ENCODE results near the gene CPEB4. TPM values are rescaled to one million over a fixed set of nuclear protein-coding genes. Genes with fewer than 3 reads are reported as not detected.

CPEB4 gene
- total and polyA plus RNA-seq, 2 of the 8 experiments (the other 6 are each of a cell fraction or from before 2014, with no cell fraction given), result 8.4 to 13.4 TPM

DNA sequence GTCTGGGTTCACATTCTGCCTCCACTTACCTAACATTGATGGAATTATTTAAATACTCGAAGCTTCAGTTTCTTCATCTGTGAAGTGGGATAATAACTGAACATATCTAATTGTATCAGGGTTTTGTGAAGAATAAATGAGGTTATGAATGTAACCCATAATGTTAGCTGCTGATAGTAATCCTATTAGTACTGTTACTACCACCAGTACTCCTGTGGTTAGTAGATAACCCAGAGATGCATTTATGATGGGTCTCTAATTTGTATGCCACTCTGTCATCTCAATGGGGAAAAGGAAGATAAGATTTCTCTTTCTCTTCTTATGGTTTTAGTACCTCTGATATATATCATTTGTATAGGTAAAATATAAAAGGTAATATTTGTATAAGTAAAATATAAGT is 16.0 kb downstream of the CPEB4 start:
- Histone ChIP-seq H3K56ac (replicated peaks; ENCODE audit: insufficient read length, low read depth, low read length) (no peak overlapping the region), H3K23ac (ENCODE audit: insufficient read length) (no peak overlapping the region), H2AK5ac (ENCODE audit: low read depth, low read length) (no peak overlapping the region), H3K4me1 (replicated peaks in 1 of 4; ENCODE audit: control insufficient read depth in 3 of 4, insufficient read depth in 4 of 4, low read length in 3 of 4) (peaks cover 2 to 11% (median 5%) of the 10 kb centered on the region in 4 experiments; a peak in 4 of 7 replicates), H4K5ac (ENCODE audit: insufficient read length, low read depth, low read length) (no peak overlapping the region), H3K9ac (replicated peaks in 1 of 4; ENCODE audit: extremely low read depth in 1 of 4, low read depth in 3 of 4, low read length in 3 of 4) (no peak overlapping the region), H4K91ac (replicated peaks; ENCODE audit: insufficient read length, low read length) (no peak overlapping the region), H2BK12ac (ENCODE audit: low read depth, low read length) (no peak overlapping the region), H2BK5ac (ENCODE audit: low read depth, low read length) (no peak overlapping the region), H3K79me2 (ENCODE audit: control insufficient read depth in 1 of 2, insufficient read depth in 2 of 2, low read length in 2 of 2) (peaks cover 0 to 19% of the 10 kb centered on the region in 2 experiments; a peak in 2 of 4 replicates), H3K4ac (replicated peaks; ENCODE audit: insufficient read length, low read depth, low read length) (no peak overlapping the region), H3K23me2 (ENCODE audit: low read depth, low read length) (no peaks in the 10 kb centered on the region), H2AFZ (ENCODE audit: low read length) (no peak overlapping the region), H3K79me1 (ENCODE audit: low read depth, low read length) (no peaks in the 10 kb centered on the region), H3K4me2 (ENCODE audit: insufficient read depth in 1 of 2, low read depth in 2 of 2, low read length in 2 of 2) (no peak overlapping the region), H4K20me1 (replicated peaks in 1 of 2; ENCODE audit: control insufficient read depth in 1 of 2, insufficient read depth in 2 of 2, low read length in 2 of 2) (no peaks in the 10 kb centered on the region), H2BK15ac (ENCODE audit: low read length) (no peak overlapping the region), H3K9me3 (ENCODE audit: insufficient read depth in 2 of 2, low read depth in 1 of 2, low read length in 1 of 2) (no peaks in the 10 kb centered on the region), H2BK20ac (ENCODE audit: low read length) (no peak overlapping the region), H3K4me3 (ENCODE audit: extremely low read depth in 1 of 4, insufficient read depth in 2 of 4, low read depth in 3 of 4, low read length in 4 of 4) (no peak overlapping the region), H3K36me3 (ENCODE audit: control insufficient read depth in 2 of 4, insufficient read depth in 4 of 4, low read length in 3 of 4) (no peaks in the 10 kb centered on the region), H3K27ac (ENCODE audit: low read depth, low read length) (no peak overlapping the region), H2BK120ac (replicated peaks; ENCODE audit: low read depth, low read length) (no peak overlapping the region), H3K18ac (ENCODE audit: extremely low read depth, low read length) (no peak overlapping the region), H4K8ac (ENCODE audit: extremely low read depth, insufficient read depth, low read length) (no peak overlapping the region), H3K14ac (ENCODE audit: insufficient read length) (no peak overlapping the region), H3K27me3 (replicated peaks in 1 of 4; ENCODE audit: control insufficient read depth in 3 of 4, extremely low read depth in 1 of 4, insufficient read depth in 3 of 4, low read length in 3 of 4) (no peaks in the 10 kb centered on the region)
- DNase-seq (ENCODE audit: low read depth in 1 of 2, low spot score in 2 of 2) (no peak), FAIRE-seq (no peak)
- ChIA-PET CTCF (ENCODE audit: partially characterized antibody) (interaction anchor here (0.7 to 1.7 kb wide), 5 partner anchors 8 to 1238 kb away, joined by 3 to 5 read pairs (median 4); no protein-coding TSS in a partner anchor), POLR2A (ENCODE audit: partially characterized antibody) (interaction anchor here (1.9 kb wide), 1 partner anchor 60 kb away, joined by 8 read pairs; no protein-coding TSS in a partner anchor)
- WGBS, 2 experiments (ENCODE audit: extremely low coverage in 1 of 2, insufficient coverage in 1 of 2, insufficient read length in 1 of 2, insufficient replicate concordance in 2 of 2, low coverage in 1 of 2, low lambda C conversion rate in 2 of 2, missing lambda C conversion rate in 1 of 2), result 91% methylated on average over 1 of the region's 1 CpG; no CpG with 5 or more reads in 1 of the 2 experiments
- TF ChIP-seq, protein P1, sequence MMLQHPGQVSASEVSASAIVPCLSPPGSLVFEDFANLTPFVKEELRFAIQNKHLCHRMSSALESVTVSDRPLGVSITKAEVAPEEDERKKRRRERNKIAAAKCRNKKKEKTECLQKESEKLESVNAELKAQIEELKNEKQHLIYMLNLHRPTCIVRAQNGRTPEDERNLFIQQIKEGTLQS (IDR thresholded peaks at IDR 0.05; ENCODE audit: insufficient read depth, low read depth, low read length), result no peak
- no peak for TF ChIP-seq EZH2 (IDR thresholded peaks at IDR 0.05; ENCODE audit: low read depth, low read length, severe bottlenecking)
- TF ChIP-seq ZNF274 (IDR thresholded peaks at IDR 0.05; ENCODE audit: borderline replicate concordance, extremely low read depth, low read length), result no peak
- TF ChIP-seq CEBPB (IDR thresholded peaks at IDR 0.05; ENCODE audit: low read depth, low read length), result no peak
- TF ChIP-seq, protein P2, sequence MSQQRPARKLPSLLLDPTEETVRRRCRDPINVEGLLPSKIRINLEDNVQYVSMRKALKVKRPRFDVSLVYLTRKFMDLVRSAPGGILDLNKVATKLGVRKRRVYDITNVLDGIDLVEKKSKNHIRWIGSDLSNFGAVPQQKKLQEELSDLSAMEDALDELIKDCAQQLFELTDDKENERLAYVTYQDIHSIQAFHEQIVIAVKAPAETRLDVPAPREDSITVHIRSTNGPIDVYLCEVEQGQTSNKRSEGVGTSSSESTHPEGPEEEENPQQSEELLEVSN (IDR thresholded peaks at IDR 0.05), result no peak
- no peak for TF ChIP-seq NRF1 (IDR thresholded peaks at IDR 0.05; ENCODE audit: low read depth, low read length)
- TF ChIP-seq TAF7 (optimal IDR thresholded peaks at IDR 0.05; ENCODE audit: borderline replicate concordance, low read depth, low read length), result no peak

Data from H1 (cell line).